DND-41 (cell line): ENCODE results near the gene EML6.

Experiments used
- ATAC-seq: fragments of 200-7000 bp; cut with Tn5 transposase; 3 replicates; pipeline ENCODE4 v1.9.1; 2021; ENCODE audit warnings: low read depth; ENCODE audit not compliant: insufficient read depth
- DNase-seq: peaks from one replicate; pipeline ENCODE4 v3.0.0-alpha.2; 2020
- H2AFZ ChIP-seq: 2 replicates; pipeline ENCODE4 v1.6.0; 2012; ENCODE audit warnings: low read depth, low read length
- H3K27ac ChIP-seq: 2 replicates; pipeline ENCODE4 v1.5.1; 2012; ENCODE audit warnings: low read length, inconsistent platforms
- H3K27me3 ChIP-seq: fragments of 200-600 bp; sonication (generic); 2 replicates; pipeline ENCODE4 v1.6.0; 2012; ENCODE audit warnings: low read length, mild to moderate bottlenecking, inconsistent platforms; ENCODE audit not compliant: insufficient read depth, poor library complexity
- H3K36me3 ChIP-seq: 2 replicates; pipeline ENCODE4 v1.5.1; 2012; ENCODE audit warnings: low read length, inconsistent platforms; ENCODE audit not compliant: insufficient read depth
- H3K4me1 ChIP-seq: 2 replicates; pipeline ENCODE4 v1.5.1; 2012; ENCODE audit warnings: mild to moderate bottlenecking, low read length; ENCODE audit not compliant: insufficient read depth
- H3K4me2 ChIP-seq: 2 replicates; pipeline ENCODE4 v1.6.0; 2012; ENCODE audit warnings: mild to moderate bottlenecking, moderate library complexity, low read length, inconsistent platforms; ENCODE audit not compliant: insufficient read depth
- H3K4me3 ChIP-seq, 2 experiments: fragments of 200-600 bp in 1 of 2; shearing (Covaris generic) in 1 of 2; 2 replicates each; pipeline ENCODE4 v1.5.1; 2012 to 2016; ENCODE audit warnings: inconsistent platforms in 2 of 2, low read length in 2 of 2, mild to moderate bottlenecking in 2 of 2, low read depth in 1 of 2, moderate library complexity in 1 of 2
- H3K79me2 ChIP-seq: 2 replicates; pipeline ENCODE4 v1.6.0; 2012; ENCODE audit warnings: low read length, inconsistent platforms; ENCODE audit not compliant: insufficient read depth
- H3K9ac ChIP-seq: 2 replicates; pipeline ENCODE4 v1.6.0; 2012; ENCODE audit warnings: low read depth, mild to moderate bottlenecking, inconsistent platforms, low read length, moderate library complexity
- H3K9me3 ChIP-seq: 2 replicates; pipeline ENCODE4 v1.5.1; 2012; ENCODE audit warnings: low read length, moderate library complexity, mild to moderate bottlenecking, inconsistent platforms; ENCODE audit not compliant: insufficient read depth, severe bottlenecking
- H4K20me1 ChIP-seq: 2 replicates; pipeline ENCODE4 v1.6.0; 2012; ENCODE audit warnings: low read length; ENCODE audit not compliant: insufficient read depth
- CTCF ChIP-seq: IDR thresholded peaks from 2 replicates; pipeline ENCODE4 v1.5.1; 2012; ENCODE audit warnings: borderline replicate concordance, low read length, moderate library complexity, mild to moderate bottlenecking; ENCODE audit not compliant: poor library complexity, severe bottlenecking; ENCODE audit errors: extremely low read depth
- EZH2 ChIP-seq: IDR thresholded peaks from 3 replicates; pipeline ENCODE4 v1.6.1; 2012; ENCODE audit warnings: borderline replicate concordance, low read depth, mild to moderate bottlenecking, moderate library complexity, low read length, inconsistent platforms; ENCODE audit not compliant: severe bottlenecking

EML6 gene

GRCh38 chr2:54939446-54940118, 216.1 kb downstream of the EML6 start:
- peaks cover 9% of the 10 kb centered on the region for H3K9me3 ChIP-seq
- no peak overlapping the region for H3K27ac ChIP-seq
- no peak overlapping the region for H3K9ac ChIP-seq
- no peaks in the 10 kb centered on the region for H3K36me3 ChIP-seq
- ATAC-seq (no peak), DNase-seq (no peak)
- no peak overlapping the region for H3K4me2 ChIP-seq
- H3K4me3 ChIP-seq = no peak overlapping the region
- peaks cover 23% of the 10 kb centered on the region for H3K4me1 ChIP-seq
- TF ChIP-seq CTCF = no peak
- no peak for TF ChIP-seq EZH2
- H4K20me1 ChIP-seq = no peaks in the 10 kb centered on the region
- H3K27me3 ChIP-seq = no peaks in the 10 kb centered on the region
- no peaks in the 10 kb centered on the region for H3K79me2 ChIP-seq
- no peak overlapping the region for H2AFZ ChIP-seq

GRCh38 chr2:54940723-54941122, 217.3 kb downstream of the EML6 start:
- H4K20me1 ChIP-seq = no peaks in the 10 kb centered on the region
- H3K9me3 ChIP-seq = peaks cover 9% of the 10 kb centered on the region
- no peak overlapping the region for H3K27ac ChIP-seq
- no peaks in the 10 kb centered on the region for H3K36me3 ChIP-seq
- ATAC-seq = no peak
- H3K4me1 ChIP-seq = peaks cover 23% of the 10 kb centered on the region
- TF ChIP-seq EZH2 (no peak), CTCF (no peak)
- H3K4me2 ChIP-seq = no peak overlapping the region
- no peak overlapping the region for H3K4me3 ChIP-seq
- no peak overlapping the region for H3K9ac ChIP-seq
- no peaks in the 10 kb centered on the region for H3K79me2 ChIP-seq
- no peak for DNase-seq
- no peak overlapping the region for H2AFZ ChIP-seq
- no peaks in the 10 kb centered on the region for H3K27me3 ChIP-seq

GRCh38 chr2:54941248-54941984, 218.0 kb downstream of the EML6 start:
- H3K9me3 ChIP-seq = peaks cover 9% of the 10 kb centered on the region
- H3K27ac ChIP-seq = no peak overlapping the region
- H3K9ac ChIP-seq = no peak overlapping the region
- TF ChIP-seq CTCF = no peak
- H3K36me3 ChIP-seq = no peaks in the 10 kb centered on the region
- no peak overlapping the region for H3K4me3 ChIP-seq
- H4K20me1 ChIP-seq = no peaks in the 10 kb centered on the region
- ATAC-seq (no peak), DNase-seq (no peak)
- peaks cover 23% of the 10 kb centered on the region for H3K4me1 ChIP-seq
- H3K27me3 ChIP-seq = no peaks in the 10 kb centered on the region
- no peak overlapping the region for H2AFZ ChIP-seq
- H3K79me2 ChIP-seq = no peaks in the 10 kb centered on the region
- no peak overlapping the region for H3K4me2 ChIP-seq
